ENCODE results near the gene BLTP2.

DNA sequence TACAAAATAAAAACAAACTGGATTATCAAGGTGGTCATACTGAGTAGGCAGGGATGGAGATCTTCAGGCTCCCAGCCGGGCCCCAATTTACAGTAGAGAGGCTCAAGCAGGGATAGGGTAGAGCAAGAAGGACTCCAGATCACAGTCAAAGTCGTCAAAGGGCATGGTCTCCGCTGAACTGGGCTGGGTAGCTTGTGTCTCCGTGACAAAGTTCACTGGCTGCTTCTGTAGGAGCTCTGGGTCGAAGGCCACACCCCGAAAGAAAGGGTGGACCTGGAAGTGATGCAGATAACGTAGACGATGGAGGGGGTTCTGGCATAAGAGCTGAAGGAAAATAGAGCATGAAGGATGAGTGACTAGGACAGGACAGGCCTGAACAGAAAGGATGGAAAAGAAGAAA lies 34.6 kb downstream of the BLTP2 start:
- TF ChIP-seq, protein P1, sequence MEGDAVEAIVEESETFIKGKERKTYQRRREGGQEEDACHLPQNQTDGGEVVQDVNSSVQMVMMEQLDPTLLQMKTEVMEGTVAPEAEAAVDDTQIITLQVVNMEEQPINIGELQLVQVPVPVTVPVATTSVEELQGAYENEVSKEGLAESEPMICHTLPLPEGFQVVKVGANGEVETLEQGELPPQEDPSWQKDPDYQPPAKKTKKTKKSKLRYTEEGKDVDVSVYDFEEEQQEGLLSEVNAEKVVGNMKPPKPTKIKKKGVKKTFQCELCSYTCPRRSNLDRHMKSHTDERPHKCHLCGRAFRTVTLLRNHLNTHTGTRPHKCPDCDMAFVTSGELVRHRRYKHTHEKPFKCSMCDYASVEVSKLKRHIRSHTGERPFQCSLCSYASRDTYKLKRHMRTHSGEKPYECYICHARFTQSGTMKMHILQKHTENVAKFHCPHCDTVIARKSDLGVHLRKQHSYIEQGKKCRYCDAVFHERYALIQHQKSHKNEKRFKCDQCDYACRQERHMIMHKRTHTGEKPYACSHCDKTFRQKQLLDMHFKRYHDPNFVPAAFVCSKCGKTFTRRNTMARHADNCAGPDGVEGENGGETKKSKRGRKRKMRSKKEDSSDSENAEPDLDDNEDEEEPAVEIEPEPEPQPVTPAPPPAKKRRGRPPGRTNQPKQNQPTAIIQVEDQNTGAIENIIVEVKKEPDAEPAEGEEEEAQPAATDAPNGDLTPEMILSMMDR (IDR thresholded peaks at IDR 0.05 in 4 of 5, conservative IDR thresholded peaks at IDR 0.05 in 1 of 5): no peak
- TF ChIP-seq POLR2A (IDR thresholded peaks at IDR 0.05): no peak

All from gastrocnemius medialis (tissue), 4 donors.